Mesenchymal stem cell (in vitro differentiated cells and primary cell): Measurements from ENCODE around the gene MOB2.

ENCODE experiments used
- DNase-seq: peaks from one replicate; pipeline ENCODE4 v3.0.0-alpha.2; 2013
- H2AFZ ChIP-seq: one replicate; pipeline ENCODE4 v1.6.1; 2013; ENCODE audit warnings: low read depth, mild to moderate bottlenecking, control low read depth, inconsistent platforms, low read length, moderate library complexity
- H2AK5ac ChIP-seq: 2 replicates; pipeline ENCODE4 v1.6.1; 2013; ENCODE audit warnings: low read length, moderate library complexity, mild to moderate bottlenecking, inconsistent platforms; ENCODE audit not compliant: severe bottlenecking
- H2BK120ac ChIP-seq: one replicate; pipeline ENCODE4 v1.6.1; 2013; ENCODE audit warnings: low read depth, mild to moderate bottlenecking, inconsistent platforms, low read length, moderate library complexity
- H2BK12ac ChIP-seq, 2 experiments: one replicate each; pipeline ENCODE4 v1.6.1; 2013; ENCODE audit warnings: inconsistent platforms in 2 of 2, low read length in 2 of 2, mild to moderate bottlenecking in 2 of 2, moderate library complexity in 2 of 2, control low read depth in 1 of 2
- H2BK15ac ChIP-seq: one replicate; pipeline ENCODE4 v1.6.1; 2013; ENCODE audit warnings: mild to moderate bottlenecking, low read depth, inconsistent platforms; ENCODE audit not compliant: poor library complexity, severe bottlenecking
- H2BK5ac ChIP-seq: 2 replicates; pipeline ENCODE4 v1.6.1; 2013; ENCODE audit warnings: low read depth, mild to moderate bottlenecking, low read length, control low read depth, inconsistent platforms; ENCODE audit not compliant: poor library complexity, severe bottlenecking
- H3K14ac ChIP-seq, 2 experiments: one replicate each; pipeline ENCODE4 v1.6.1; 2013; ENCODE audit warnings: inconsistent platforms in 2 of 2, low read length in 2 of 2, control low read depth in 1 of 2, mild to moderate bottlenecking in 1 of 2, moderate library complexity in 1 of 2
- H3K18ac ChIP-seq, 2 experiments: one replicate each; pipeline ENCODE4 v1.6.1; 2013; ENCODE audit warnings: inconsistent platforms in 2 of 2, low read length in 2 of 2, control low read depth in 1 of 2, low read depth in 1 of 2, mild to moderate bottlenecking in 1 of 2
- H3K23ac ChIP-seq, 2 experiments: one replicate each; pipeline ENCODE4 v1.6.1; 2013; ENCODE audit warnings: inconsistent platforms in 2 of 2, low read length in 2 of 2, mild to moderate bottlenecking in 2 of 2, moderate library complexity in 2 of 2, control low read depth in 1 of 2
- H3K27ac ChIP-seq: 2 replicates; pipeline ENCODE4 v1.5.1; 2013; ENCODE audit warnings: mild to moderate bottlenecking, moderate library complexity, low read length, control low read depth, inconsistent platforms; ENCODE audit not compliant: poor library complexity, severe bottlenecking
- H3K27me3 ChIP-seq, 2 experiments: 2 replicates each; pipeline versions ENCODE4 v1.6.1 to v1.7.0; 2013; ENCODE audit warnings: low read length in 2 of 2, mild to moderate bottlenecking in 2 of 2, moderate library complexity in 2 of 2, control low read depth in 1 of 2, inconsistent platforms in 1 of 2; ENCODE audit not compliant: control insufficient read depth in 1 of 2, insufficient read depth in 1 of 2
- H3K36me3 ChIP-seq, 2 experiments: 2 replicates each; pipeline versions ENCODE4 v1.6.1 to v1.7.0; 2013; ENCODE audit warnings: low read length in 2 of 2, control low read depth in 1 of 2, inconsistent platforms in 1 of 2, low read depth in 1 of 2, mild to moderate bottlenecking in 1 of 2; ENCODE audit not compliant: insufficient read depth in 2 of 2, control insufficient read depth in 1 of 2
- H3K4ac ChIP-seq, 2 experiments: one replicate each; pipeline ENCODE4 v1.6.1; 2013; ENCODE audit warnings: inconsistent platforms in 2 of 2, low read length in 2 of 2, mild to moderate bottlenecking in 2 of 2, moderate library complexity in 2 of 2, control low read depth in 1 of 2, low read depth in 1 of 2
- H3K4me1 ChIP-seq: 2 replicates; pipeline ENCODE4 v1.6.1; 2013; ENCODE audit warnings: low read depth, low read length, control low read depth; ENCODE audit not compliant: control insufficient read depth, insufficient read depth
- H3K4me2 ChIP-seq: 2 replicates; pipeline ENCODE4 v1.6.1; 2013; ENCODE audit warnings: low read length, mild to moderate bottlenecking, inconsistent platforms; ENCODE audit not compliant: poor library complexity, severe bottlenecking
- H3K4me3 ChIP-seq, 2 experiments: 2 replicates each; pipeline versions ENCODE4 v1.5.1 to v1.7.0; 2013; ENCODE audit warnings: low read length in 2 of 2, mild to moderate bottlenecking in 2 of 2, control low read depth in 1 of 2, low read depth in 1 of 2; ENCODE audit not compliant: insufficient read depth in 1 of 2
- H3K79me1 ChIP-seq: replicated peaks from 2 replicates; pipeline ENCODE4 v1.6.1; 2013; ENCODE audit warnings: mild to moderate bottlenecking, control low read depth, low read length, inconsistent platforms; ENCODE audit not compliant: poor library complexity, severe bottlenecking
- H3K9ac ChIP-seq: 2 replicates; pipeline ENCODE4 v1.7.0; 2013; ENCODE audit warnings: mild to moderate bottlenecking, low read length, moderate library complexity
- H3K9me3 ChIP-seq: 2 replicates; pipeline ENCODE4 v1.7.0; 2013; ENCODE audit warnings: mild to moderate bottlenecking, low read length; ENCODE audit not compliant: control insufficient read depth
- H4K8ac ChIP-seq: one replicate; pipeline ENCODE4 v1.6.1; 2013; ENCODE audit warnings: inconsistent platforms, mild to moderate bottlenecking, low read length, moderate library complexity
- H4K91ac ChIP-seq: one replicate; pipeline ENCODE4 v1.6.1; 2013; ENCODE audit warnings: mild to moderate bottlenecking, low read length, inconsistent platforms
- WGBS: methylation state at CpG from one replicate; pipeline ENCODE4 v1.1.7; 2013; ENCODE audit warnings: mixed read lengths; 5-methylcytosine and 5-hydroxymethylcytosine counted together

The MOB2 gene

DNA sequence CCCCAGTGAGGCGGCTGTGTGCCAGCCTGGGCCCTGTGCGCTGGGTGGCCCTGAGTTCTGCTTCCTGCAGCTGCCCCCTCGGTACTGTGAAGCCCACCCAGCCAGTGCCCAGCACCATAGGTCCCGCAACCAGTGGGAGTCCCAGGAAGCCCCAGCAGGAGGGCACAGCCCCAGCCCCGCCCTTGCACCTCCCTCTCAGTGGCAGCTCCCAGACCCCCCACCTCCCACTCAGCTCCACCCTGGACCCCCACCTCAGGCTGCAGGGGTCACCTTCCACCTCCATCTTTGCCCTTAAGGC lies 30.9 kb downstream of the MOB2 start:
- DNase-seq = no peak
- Histone ChIP-seq H3K23ac (no peak overlapping the region), H3K4me3 (no peak overlapping the region), H2BK120ac (no peak overlapping the region), H3K4me1 (peaks cover 4% of the 10 kb centered on the region), H3K9ac (no peak overlapping the region), H2AFZ (no peak overlapping the region), H4K8ac (no peak overlapping the region), H2BK15ac (no peak overlapping the region), H3K79me1 (no peaks in the 10 kb centered on the region), H2AK5ac (no peak overlapping the region), H3K9me3 (no peaks in the 10 kb centered on the region), H3K4me2 (no peak overlapping the region), H3K36me3 (peaks cover 0 to 5% of the 10 kb centered on the region in 2 experiments), H4K91ac (no peak overlapping the region), H3K14ac (no peak overlapping the region), H2BK5ac (no peak overlapping the region), H3K27ac (no peak overlapping the region), H3K27me3 (peaks cover 10 to 30% of the 10 kb centered on the region in 2 experiments), H3K18ac (no peak overlapping the region), H2BK12ac (no peak overlapping the region), H3K4ac (no peak overlapping the region)
- 83% methylated on average over 5 of the region's 5 CpGs for WGBS

DNA sequence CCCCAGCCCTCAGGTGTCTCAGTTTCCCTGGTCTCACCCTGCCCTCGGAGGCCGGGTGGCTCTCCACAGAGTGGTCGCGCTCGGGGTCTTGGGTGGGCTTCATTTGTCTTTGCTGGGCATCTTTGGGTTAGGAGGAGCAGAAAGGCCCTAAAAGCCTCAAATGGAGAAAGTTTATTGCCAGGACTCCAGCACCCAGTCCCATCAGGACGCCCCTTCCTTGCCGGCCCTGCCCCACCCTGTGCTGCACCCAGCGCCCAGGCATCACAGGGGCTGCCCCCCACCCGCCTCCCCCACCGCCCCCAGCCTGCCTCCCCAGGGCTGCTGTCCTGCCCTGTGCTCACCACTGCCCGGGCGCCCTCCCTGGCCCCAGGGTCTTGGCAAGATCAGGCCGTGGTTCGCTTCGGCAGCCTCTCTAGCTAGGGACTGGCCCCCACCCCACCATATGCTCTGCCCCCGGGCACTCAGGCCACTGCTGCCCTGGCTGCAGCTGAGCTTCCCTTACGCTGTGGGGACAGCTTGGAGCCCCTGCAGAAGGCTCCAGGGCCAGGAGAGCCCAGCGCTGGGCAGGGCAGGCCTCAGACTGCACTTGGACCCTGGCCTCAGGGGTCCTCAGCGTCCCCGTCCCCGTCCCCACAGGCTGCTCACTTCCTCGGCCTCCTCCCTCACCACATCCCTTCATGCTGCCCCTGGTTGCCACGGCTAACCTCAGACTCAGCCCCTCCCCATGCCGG lies 31.4 kb downstream of the MOB2 start:
- Histone ChIP-seq H2AK5ac (no peak overlapping the region), H3K27me3 (peaks cover 10 to 30% of the 10 kb centered on the region in 2 experiments), H3K4ac (no peak overlapping the region), H4K91ac (no peak overlapping the region), H3K14ac (no peak overlapping the region), H2BK120ac (no peak overlapping the region), H2BK5ac (no peak overlapping the region), H3K9ac (no peak overlapping the region), H3K4me2 (no peak overlapping the region), H3K27ac (no peak overlapping the region), H3K36me3 (peaks cover 0 to 8% of the 10 kb centered on the region in 2 experiments), H3K9me3 (no peaks in the 10 kb centered on the region), H2AFZ (no peak overlapping the region), H2BK12ac (no peak overlapping the region), H4K8ac (no peak overlapping the region), H3K18ac (no peak overlapping the region), H3K4me1 (peaks cover 4% of the 10 kb centered on the region), H3K79me1 (no peaks in the 10 kb centered on the region), H3K23ac (no peak overlapping the region), H3K4me3 (no peak overlapping the region), H2BK15ac (no peak overlapping the region)
- 91% methylated on average over 17 of the region's 24 CpGs for WGBS
- no peak for DNase-seq

DNA sequence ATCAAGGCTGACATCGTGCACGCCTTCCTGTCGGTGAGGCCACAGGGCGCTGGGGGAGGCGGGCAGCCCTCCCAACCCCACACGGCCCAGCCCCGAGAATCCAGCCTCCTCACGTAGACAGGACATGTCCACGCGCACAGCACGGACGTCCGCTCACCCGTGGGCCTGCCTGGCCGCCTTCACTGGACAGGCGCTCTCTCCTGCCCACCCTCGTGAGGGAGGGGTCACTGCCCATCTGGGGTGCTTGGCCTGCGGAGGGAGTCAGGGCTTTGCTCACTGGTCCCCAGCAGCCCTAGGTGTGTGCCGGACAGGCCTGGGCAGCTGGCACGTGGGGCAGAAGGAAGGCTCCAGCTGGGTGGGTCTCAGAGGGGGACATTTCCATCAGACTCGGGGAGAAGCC lies 32.0 kb downstream of the MOB2 start:
- H2BK12ac ChIP-seq = no peak overlapping the region
- H3K79me1 ChIP-seq = no peaks in the 10 kb centered on the region
- WGBS = 90% methylated on average over 21 of the region's 21 CpGs

DNA sequence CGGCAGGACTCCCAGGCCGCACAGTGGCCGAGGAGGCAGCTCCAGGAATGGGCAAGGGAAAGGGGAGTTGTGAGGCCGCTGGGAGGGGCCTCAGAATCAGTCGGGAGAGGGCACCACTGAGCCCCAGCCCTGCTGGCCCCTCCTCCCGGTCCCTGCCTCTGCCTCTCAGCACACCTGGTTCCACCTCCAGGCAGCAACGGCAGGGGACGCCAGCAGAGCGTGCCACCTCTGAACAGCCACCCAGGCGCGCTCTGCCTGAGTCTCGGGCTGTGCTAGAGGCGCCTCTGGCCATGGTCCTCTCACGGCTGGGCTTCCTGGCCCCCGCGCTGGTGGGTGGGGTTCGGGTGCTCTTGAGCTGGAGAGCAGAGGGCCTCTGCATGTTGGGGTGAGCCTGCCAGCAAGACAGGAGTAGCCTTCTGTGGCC lies 33.0 kb downstream of the MOB2 start:
- 73% methylated on average over 12 of the region's 17 CpGs for WGBS
- H2BK5ac ChIP-seq = no peak overlapping the region
- H3K14ac ChIP-seq = no peak overlapping the region
- H3K4ac ChIP-seq = no peak overlapping the region
- no peak overlapping the region for H2BK15ac ChIP-seq
- no peaks in the 10 kb centered on the region for H3K79me1 ChIP-seq
- peaks cover 10 to 30% of the 10 kb centered on the region in 2 experiments for H3K27me3 ChIP-seq
- no peak overlapping the region for H3K4me2 ChIP-seq
- no peak for DNase-seq
- no peak overlapping the region for H3K4me3 ChIP-seq
- no peak overlapping the region for H3K27ac ChIP-seq
- H4K91ac ChIP-seq = peak overlapping the region; percentile 28
- no peak overlapping the region for H2BK120ac ChIP-seq
- H3K9ac ChIP-seq = no peak overlapping the region
- H4K8ac ChIP-seq = no peak overlapping the region
- no peak overlapping the region for H2BK12ac ChIP-seq
- no peaks in the 10 kb centered on the region for H3K9me3 ChIP-seq
- H3K18ac ChIP-seq = no peak overlapping the region
- no peak overlapping the region for H2AK5ac ChIP-seq
- peaks cover 0 to 8% of the 10 kb centered on the region in 2 experiments for H3K36me3 ChIP-seq
- H3K4me1 ChIP-seq = peaks cover 3% of the 10 kb centered on the region
- H3K23ac ChIP-seq = no peak overlapping the region
- H2AFZ ChIP-seq = no peak overlapping the region

More for the DNA sequence above, 32.0 kb downstream of the MOB2 start:
- Histone ChIP-seq H3K4me3 (no peak overlapping the region), H3K4ac (no peak overlapping the region), H4K8ac (no peak overlapping the region), H2BK15ac (no peak overlapping the region), H3K36me3 (peaks cover 0 to 8% of the 10 kb centered on the region in 2 experiments), H2AK5ac (no peak overlapping the region), H3K4me2 (no peak overlapping the region), H2AFZ (no peak overlapping the region), H3K23ac (no peak overlapping the region), H4K91ac (peak overlapping the region; percentile 40), H3K9ac (no peak overlapping the region), H3K9me3 (no peaks in the 10 kb centered on the region), H2BK120ac (no peak overlapping the region), H3K27ac (no peak overlapping the region), H3K27me3 (peaks cover 10 to 30% of the 10 kb centered on the region in 2 experiments), H3K14ac (no peak overlapping the region), H3K18ac (no peak overlapping the region), H3K4me1 (peaks cover 4% of the 10 kb centered on the region), H2BK5ac (no peak overlapping the region)
- no peak for DNase-seq
